Measurements from ENCODE around the gene UTP3. TPM values are rescaled to one million over a fixed set of nuclear protein-coding genes. Genes with fewer than 3 reads are reported as not detected.

UTP3 gene

Small RNA genes lying within 50 kb of the gene (small RNA-seq; reads per million reads assigned to genes)
- not detected for gene RNU6-520P
- gene RNU6-784P, result 5.4 reads per million, percentile 86 among the genes with 10 or more reads in this experiment

Data from skeletal muscle satellite cell (primary cell).